ENCODE results near the gene PTPN1.
A peak's percentile ranks its signal among the peaks of the same experiment; 100 is the strongest.

DNA sequence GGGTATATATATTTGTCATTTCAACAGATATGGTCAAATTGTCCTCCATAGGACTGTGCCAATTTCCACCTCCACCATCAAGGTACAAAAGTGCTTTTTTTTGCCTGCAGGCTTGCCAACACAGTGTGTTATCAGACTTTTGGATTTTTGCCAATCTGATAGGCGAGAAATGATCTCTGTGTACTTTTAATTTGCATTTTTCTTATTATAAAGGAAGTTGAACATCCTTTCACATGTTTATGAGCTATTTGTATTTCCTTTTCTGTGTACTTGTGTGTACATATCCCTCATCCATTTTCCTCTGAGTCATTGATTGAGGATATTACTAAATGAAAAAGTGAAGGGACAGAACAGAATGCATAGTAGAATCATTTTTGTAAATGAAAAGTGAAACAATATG lies 39.0 kb upstream of the PTPN1 start:
- TF ChIP-seq CTCF (IDR thresholded peaks at IDR 0.05 in 8 of 11, conservative IDR thresholded peaks at IDR 0.05 in 3 of 11) (peak in 1 of 11 experiments; percentile 10), POLR2AphosphoS5 (IDR thresholded peaks at IDR 0.05) (no peak)
